ENCODE results near the gene CDH7. TPM values are rescaled to one million over a fixed set of nuclear protein-coding genes. Genes with fewer than 3 reads are reported as not detected.

CDH7 gene
- total and polyA plus RNA-seq, 2 of the 13 experiments (the other 11 are each of a cell fraction or from before 2014, with no cell fraction given), result not detected

- no peak for FAIRE-seq
- intact Hi-C loops (cut with micrococcal nuclease; ENCODE audit: unreplicated experiment) (no loop called here), in situ Hi-C loops (cut with HindIII; ENCODE audit: extremely low pct_ligation_motif_present, low pct_unique_long_range_greater_than_20kb) (no loop called here)
- H3K27ac ChIP-seq (ENCODE audit: extremely low read length, insufficient read depth, low read length), result no peak overlapping the region
- no peak overlapping the region for H2AFZ ChIP-seq (ENCODE audit: low read length)
- H3K4me2 ChIP-seq (ENCODE audit: low read depth, low read length), result no peak overlapping the region
- no peak for TF ChIP-seq TBL1XR1 (IDR thresholded peaks at IDR 0.05; ENCODE audit: borderline replicate concordance, low read length, partially characterized antibody)
- no peak for TF ChIP-seq SCMH1 (CRISPR knock-in tag; IDR thresholded peaks at IDR 0.05; ENCODE audit: borderline replicate concordance)
- ChIA-PET CTCF (ENCODE audit: low intra/inter-chr PET ratio, low total read pairs) (no interaction called here), POLR2A (no interaction called here)
- no peaks in the 10 kb centered on the region for H3K4me1 ChIP-seq (ENCODE audit: insufficient read depth, low read length)
- BruUV-seq (replicated peaks), result no TSS peak
- H3K36me3 ChIP-seq (replicated peaks in 1 of 2; ENCODE audit: control insufficient read depth in 1 of 2, insufficient read depth in 2 of 2, low read length in 2 of 2), result no peaks in the 10 kb centered on the region
- no peak for ATAC-seq
- WGBS (ENCODE audit: low lambda C conversion rate), result 2% methylated on average over 3 of the region's 3 CpGs
- no peak overlapping the region for H3K9ac ChIP-seq (ENCODE audit: insufficient read depth, low read depth, low read length)
- no peaks in the 10 kb centered on the region for H3K79me2 ChIP-seq (ENCODE audit: insufficient read depth, low read length)
- no peaks in the 10 kb centered on the region for H3K9me3 ChIP-seq (ENCODE audit: low read length)
- no peaks in the 10 kb centered on the region for H3K27me3 ChIP-seq (ENCODE audit: control insufficient read depth in 1 of 2, insufficient read depth in 2 of 2, low read length in 2 of 2)
- no peak for DNase-seq (ENCODE audit: low spot score)
- H3K4me3 ChIP-seq (replicated peaks in 1 of 3; ENCODE audit: insufficient read depth in 1 of 3, low read depth in 2 of 3, low read length in 3 of 3), result no peak overlapping the region
- H4K20me1 ChIP-seq (ENCODE audit: insufficient read depth, low read length), result no peaks in the 10 kb centered on the region
Measured at GRCh38 chr18:65821911-65822310, 71.1 kb downstream of the CDH7 start.

GRCh38 chr18:65822826-65823225 lies 72.0 kb downstream of the CDH7 start:
- BruUV-seq (replicated peaks), result no TSS peak
- in situ Hi-C loops (cut with HindIII; ENCODE audit: extremely low pct_ligation_motif_present, low pct_unique_long_range_greater_than_20kb), result no loop called here
- Histone ChIP-seq H3K9me3 (ENCODE audit: low read length) (no peaks in the 10 kb centered on the region), H4K20me1 (ENCODE audit: insufficient read depth, low read length) (no peaks in the 10 kb centered on the region), H3K79me2 (ENCODE audit: insufficient read depth, low read length) (no peaks in the 10 kb centered on the region), H3K9ac (ENCODE audit: insufficient read depth, low read depth, low read length) (no peak overlapping the region), H3K4me3 (replicated peaks in 1 of 3; ENCODE audit: insufficient read depth in 1 of 3, low read depth in 2 of 3, low read length in 3 of 3) (no peak overlapping the region), H2AFZ (ENCODE audit: low read length) (no peak overlapping the region), H3K27ac (ENCODE audit: extremely low read length, insufficient read depth, low read length) (no peak overlapping the region), H3K36me3 (replicated peaks in 1 of 2; ENCODE audit: control insufficient read depth in 1 of 2, insufficient read depth in 2 of 2, low read length in 2 of 2) (no peaks in the 10 kb centered on the region), H3K27me3 (ENCODE audit: control insufficient read depth in 1 of 2, insufficient read depth in 2 of 2, low read length in 2 of 2) (no peaks in the 10 kb centered on the region), H3K4me2 (ENCODE audit: low read depth, low read length) (no peak overlapping the region), H3K4me1 (ENCODE audit: insufficient read depth, low read length) (no peaks in the 10 kb centered on the region)
- CTCF ChIA-PET (ENCODE audit: low intra/inter-chr PET ratio, low total read pairs), result no interaction called here
- DNase-seq (ENCODE audit: low spot score), result no peak
- TF ChIP-seq SNRNP70 (IDR thresholded peaks at IDR 0.05; ENCODE audit: low read depth, low read length) (no peak), TFDP1 (CRISPR knock-in tag; IDR thresholded peaks at IDR 0.05; ENCODE audit: borderline replicate concordance) (no peak), ZNF841 (CRISPR knock-in tag; IDR thresholded peaks at IDR 0.05; ENCODE audit: borderline replicate concordance) (no peak), ARNTL (CRISPR knock-in tag; IDR thresholded peaks at IDR 0.05) (no peak), ZNF710 (CRISPR knock-in tag; IDR thresholded peaks at IDR 0.05; ENCODE audit: borderline replicate concordance) (no peak), ZNF142 (CRISPR knock-in tag; IDR thresholded peaks at IDR 0.05) (no peak)
- intact Hi-C loops (cut with micrococcal nuclease; ENCODE audit: unreplicated experiment), result no loop called here
- 1% methylated on average over 2 of the region's 2 CpGs for WGBS (ENCODE audit: low lambda C conversion rate)
- no peak for ATAC-seq
- POLR2A ChIA-PET, result no interaction called here
- FAIRE-seq, result no peak

Measured in HepG2 (cell line).